MCF 10A (cell line): ENCODE measurements around the gene DIAPH2. TPM values are rescaled to one million over a fixed set of nuclear protein-coding genes. Genes with fewer than 3 reads are reported as not detected.

Source experiments
- BruUV-seq: library from RNA; stranded (reverse); fragments of 400-500 nt; replicated peaks from 2 replicates; lab custom pipeline; 2021; lab: Mats Ljungman, UMichigan
- CTCF ChIA-PET: fragments of 300-600 bp; sonication (Branson Sonifier 250); formaldehyde crosslinking; extraction: SDS; loops from one replicate; lab custom pipeline; 2021; ENCODE audit warnings: antibody characterized with exemption, inconsistent platforms; lab: Yijun Ruan, JAX
- POLR2A ChIA-PET: fragments of 300-600, 350-650 bp; sonication (Branson Sonifier 250); formaldehyde crosslinking; extraction: SDS; loops from one replicate; lab custom pipeline; 2020; ENCODE audit warnings: antibody characterized with exemption, inconsistent platforms; lab: Yijun Ruan, JAX
- DNase-seq: peaks from one replicate; pipeline ENCODE4 v3.0.0-alpha.2; 2018; ENCODE audit not compliant: unreplicated experiment
- H3K27ac Mint-ChIP-seq: one replicate; pipeline ENCODE4 v1.8.0; 2022; ENCODE audit warnings: mild to moderate bottlenecking, low read depth, mixed read lengths; ENCODE audit not compliant: unreplicated experiment
- H3K27me3 Mint-ChIP-seq: one replicate; pipeline ENCODE4 v1.8.0; 2022; ENCODE audit warnings: mixed read lengths; ENCODE audit not compliant: insufficient read depth, unreplicated experiment
- H3K36me3 Mint-ChIP-seq: one replicate; pipeline ENCODE4 v1.8.0; 2022; ENCODE audit warnings: mild to moderate bottlenecking, moderate library complexity, mixed read lengths; ENCODE audit not compliant: insufficient read depth, unreplicated experiment
- H3K4me1 Mint-ChIP-seq: one replicate; pipeline ENCODE4 v1.8.0; 2022; ENCODE audit warnings: mixed read lengths; ENCODE audit not compliant: insufficient read depth, unreplicated experiment
- H3K4me3 Mint-ChIP-seq: one replicate; pipeline ENCODE4 v1.8.0; 2022; ENCODE audit warnings: mild to moderate bottlenecking, moderate library complexity, mixed read lengths; ENCODE audit not compliant: unreplicated experiment
- H3K9me3 Mint-ChIP-seq: one replicate; pipeline ENCODE4 v1.8.0; 2022; ENCODE audit warnings: mixed read lengths; ENCODE audit not compliant: unreplicated experiment
- intact Hi-C: fragments of 100-400 bp; cut with micrococcal nuclease; formaldehyde crosslinking; loops from 2 replicates; pipeline ENCODE4 v1.14.1; 2022
- total RNA-seq: library from RNA; stranded (reverse); gene quantifications from 2 replicates; pipeline ENCODE4 v1.2.3, GENCODE V29; 2022
- TF ChIP-seq, protein P1 (sequence below): fragments of 200-600 bp; IDR thresholded peaks from one replicate; pipeline ENCODE4 v1.8.0; 2022; ENCODE audit warnings: antibody characterized with exemption, mild to moderate bottlenecking; ENCODE audit not compliant: unreplicated experiment

Gene DIAPH2
- total RNA-seq, 1 experiment from 2014 or later: 17.6 TPM

DNA sequence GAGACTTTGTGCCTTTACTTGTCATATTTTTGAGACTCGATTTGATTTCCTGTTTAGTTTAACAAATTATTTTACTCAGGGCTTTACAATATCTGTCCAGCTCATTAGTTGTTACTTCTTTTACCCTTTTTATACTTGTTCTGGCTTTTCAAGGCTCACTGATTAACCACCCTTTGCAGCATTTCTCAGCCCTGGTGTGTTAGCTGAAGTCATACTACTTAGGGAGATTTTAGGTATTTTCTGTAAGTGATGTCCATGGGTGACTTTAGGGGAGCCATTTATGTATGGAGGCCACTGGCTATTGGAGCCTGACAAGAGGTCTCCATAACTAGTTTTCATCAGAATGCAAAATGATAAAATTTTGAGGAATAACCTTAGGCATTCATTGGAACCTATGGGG, 346.3 kb downstream of the DIAPH2 start:
- CTCF ChIA-PET: no interaction called here
- no peak overlapping the region for H3K27ac Mint-ChIP-seq
- BruUV-seq: no TSS peak

DNA sequence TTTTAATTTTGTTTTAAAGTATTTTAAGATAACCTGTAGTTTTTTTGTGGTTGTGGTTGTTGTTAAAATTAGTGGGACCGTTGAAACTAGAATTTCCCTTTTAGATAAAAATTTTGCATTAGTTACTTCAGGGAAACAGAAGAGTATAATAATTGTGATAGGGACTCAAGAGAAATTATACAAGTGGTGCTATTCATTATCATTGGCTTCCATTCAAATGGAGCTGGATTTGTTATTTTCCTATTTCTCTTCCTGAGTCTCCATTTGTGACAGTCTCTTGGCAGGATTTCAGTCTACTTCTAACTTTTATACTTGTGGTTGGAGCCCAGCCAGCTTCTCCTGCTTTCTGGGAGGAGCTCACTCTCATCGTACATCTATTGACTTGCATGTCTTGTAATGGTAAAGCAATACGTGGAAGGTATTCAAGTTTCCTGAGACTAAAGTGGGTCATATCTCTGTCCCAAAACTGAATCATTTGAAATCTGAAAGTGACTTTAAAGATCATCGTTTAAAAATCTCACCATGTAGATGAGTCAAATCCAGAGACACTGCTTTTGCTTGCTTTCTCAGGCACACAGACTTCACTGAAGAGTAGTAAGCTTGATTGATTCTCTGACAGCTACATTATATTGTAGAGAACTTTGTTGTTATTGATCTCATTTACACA, 354.9 kb downstream of the DIAPH2 start:
- peak; percentile 66 for DNase-seq
- TF ChIP-seq, protein P1, sequence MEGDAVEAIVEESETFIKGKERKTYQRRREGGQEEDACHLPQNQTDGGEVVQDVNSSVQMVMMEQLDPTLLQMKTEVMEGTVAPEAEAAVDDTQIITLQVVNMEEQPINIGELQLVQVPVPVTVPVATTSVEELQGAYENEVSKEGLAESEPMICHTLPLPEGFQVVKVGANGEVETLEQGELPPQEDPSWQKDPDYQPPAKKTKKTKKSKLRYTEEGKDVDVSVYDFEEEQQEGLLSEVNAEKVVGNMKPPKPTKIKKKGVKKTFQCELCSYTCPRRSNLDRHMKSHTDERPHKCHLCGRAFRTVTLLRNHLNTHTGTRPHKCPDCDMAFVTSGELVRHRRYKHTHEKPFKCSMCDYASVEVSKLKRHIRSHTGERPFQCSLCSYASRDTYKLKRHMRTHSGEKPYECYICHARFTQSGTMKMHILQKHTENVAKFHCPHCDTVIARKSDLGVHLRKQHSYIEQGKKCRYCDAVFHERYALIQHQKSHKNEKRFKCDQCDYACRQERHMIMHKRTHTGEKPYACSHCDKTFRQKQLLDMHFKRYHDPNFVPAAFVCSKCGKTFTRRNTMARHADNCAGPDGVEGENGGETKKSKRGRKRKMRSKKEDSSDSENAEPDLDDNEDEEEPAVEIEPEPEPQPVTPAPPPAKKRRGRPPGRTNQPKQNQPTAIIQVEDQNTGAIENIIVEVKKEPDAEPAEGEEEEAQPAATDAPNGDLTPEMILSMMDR: no peak

More for the DNA sequence above, 346.3 kb downstream of the DIAPH2 start:
- no peaks in the 10 kb centered on the region for H3K4me1 Mint-ChIP-seq
- POLR2A ChIA-PET: interaction anchor here (1.6 kb wide), 1 partner anchor 9 kb away, joined by 5 read pairs; no protein-coding TSS in a partner anchor
- H3K4me3 Mint-ChIP-seq: no peak overlapping the region
- H3K9me3 Mint-ChIP-seq: no peaks in the 10 kb centered on the region
- H3K27me3 Mint-ChIP-seq: peaks cover 31% of the 10 kb centered on the region
- no peak for DNase-seq
- TF ChIP-seq, protein P1: no peak
- H3K36me3 Mint-ChIP-seq: no peaks in the 10 kb centered on the region
- intact Hi-C loops: no loop called here

DNA sequence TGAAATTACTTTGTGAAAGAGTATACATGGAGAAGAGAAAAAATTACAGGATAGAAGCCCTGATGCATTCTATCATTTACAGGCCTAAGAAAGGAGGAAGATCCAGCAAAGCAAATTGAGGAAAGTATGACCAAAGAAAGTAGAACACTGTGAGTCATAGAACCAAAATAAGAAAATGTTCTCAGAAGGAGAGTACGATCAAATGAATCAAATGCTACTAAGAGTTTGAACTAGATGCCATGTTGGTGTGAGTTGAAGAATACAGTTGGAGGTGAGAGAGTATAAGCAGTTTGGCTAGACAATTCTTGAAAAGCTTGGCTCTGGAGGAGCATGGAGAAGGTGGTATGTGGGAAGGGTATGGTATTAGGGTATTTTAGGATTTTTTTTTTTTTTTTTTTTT, 360.8 kb downstream of the DIAPH2 start:
- no peaks in the 10 kb centered on the region for H3K4me1 Mint-ChIP-seq
- no peak overlapping the region for H3K4me3 Mint-ChIP-seq
- CTCF ChIA-PET: no interaction called here
- BruUV-seq: no TSS peak
- no peak overlapping the region for H3K27ac Mint-ChIP-seq
- TF ChIP-seq, protein P1: no peak
- no peak for DNase-seq
- POLR2A ChIA-PET: interaction anchor here (0.7 kb wide), 1 partner anchor 149 kb away, joined by 3 read pairs; no protein-coding TSS in a partner anchor
- peaks cover 11% of the 10 kb centered on the region for H3K27me3 Mint-ChIP-seq
- no peaks in the 10 kb centered on the region for H3K9me3 Mint-ChIP-seq
- intact Hi-C loops: no loop called here
- H3K36me3 Mint-ChIP-seq: peaks cover 11% of the 10 kb centered on the region

More for the DNA sequence above, 354.9 kb downstream of the DIAPH2 start:
- ChIA-PET POLR2A (interaction anchor here (1.3 kb wide), 1 partner anchor 9 kb away, joined by 5 read pairs; no protein-coding TSS in a partner anchor), CTCF (interaction anchor here (0.6 to 0.8 kb wide), 3 partner anchors 9 to 667 kb away, joined by 3 to 4 read pairs (median 4); no protein-coding TSS in a partner anchor)
- no peaks in the 10 kb centered on the region for H3K4me1 Mint-ChIP-seq
- H3K9me3 Mint-ChIP-seq: no peaks in the 10 kb centered on the region
- BruUV-seq: no TSS peak
- no peak overlapping the region for H3K27ac Mint-ChIP-seq
- H3K4me3 Mint-ChIP-seq: peak overlapping the region; percentile 35
- no peaks in the 10 kb centered on the region for H3K36me3 Mint-ChIP-seq
- H3K27me3 Mint-ChIP-seq: peaks cover 13% of the 10 kb centered on the region
- intact Hi-C loops: no loop called here

DNA sequence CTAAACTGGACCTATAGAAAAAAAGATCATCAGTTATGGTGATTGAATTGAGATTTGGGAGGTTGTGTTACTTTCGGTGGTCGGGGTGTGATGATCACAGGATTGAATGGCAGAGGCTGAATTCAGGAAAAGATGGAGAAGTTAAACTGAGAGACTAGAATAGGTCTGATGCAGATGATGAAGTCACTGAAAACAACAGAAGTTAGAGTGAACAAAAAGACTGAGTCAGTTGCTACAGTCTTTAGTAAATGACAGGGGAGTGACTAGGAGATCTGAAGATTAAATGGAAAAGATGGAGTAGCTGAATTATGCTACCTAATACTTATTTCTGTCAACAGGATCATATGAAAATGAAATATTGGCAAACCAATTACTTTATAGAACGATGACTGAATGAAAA, 362.2 kb downstream of the DIAPH2 start:
- H3K4me1 Mint-ChIP-seq: no peaks in the 10 kb centered on the region
- no TSS peak for BruUV-seq
- H3K36me3 Mint-ChIP-seq: peaks cover 11% of the 10 kb centered on the region
- no peaks in the 10 kb centered on the region for H3K9me3 Mint-ChIP-seq
- no peak overlapping the region for H3K4me3 Mint-ChIP-seq
- no peak for DNase-seq
- peaks cover 16% of the 10 kb centered on the region for H3K27me3 Mint-ChIP-seq
- TF ChIP-seq, protein P1: no peak
- no peak overlapping the region for H3K27ac Mint-ChIP-seq
- POLR2A ChIA-PET: no interaction called here
- CTCF ChIA-PET: no interaction called here
- intact Hi-C loops: no loop called here
